Thyroid gland (tissue), 4 donors: ENCODE results near the gene TNS3.

Source experiments
- CTCF ChIP-seq, 6 experiments: fragments of 200-600 bp in 3 of 6; fragments of 450-650 bp in 3 of 6; sonication (generic) in 3 of 6; IDR thresholded peaks; one replicate each; pipeline ENCODE4 v1.5.1; 2016 to 2019; ENCODE audit warnings: antibody characterized with exemption in 6 of 6, mild to moderate bottlenecking in 2 of 6, inconsistent platforms in 1 of 6, moderate library complexity in 1 of 6
- POLR2A ChIP-seq, 2 donors: fragments of 450-650 bp; IDR thresholded peaks; one replicate each; pipeline ENCODE4 v1.6.1; 2017; ENCODE audit warnings: antibody characterized with exemption in 2 of 2, mild to moderate bottlenecking in 2 of 2, moderate library complexity in 1 of 2

DNA sequence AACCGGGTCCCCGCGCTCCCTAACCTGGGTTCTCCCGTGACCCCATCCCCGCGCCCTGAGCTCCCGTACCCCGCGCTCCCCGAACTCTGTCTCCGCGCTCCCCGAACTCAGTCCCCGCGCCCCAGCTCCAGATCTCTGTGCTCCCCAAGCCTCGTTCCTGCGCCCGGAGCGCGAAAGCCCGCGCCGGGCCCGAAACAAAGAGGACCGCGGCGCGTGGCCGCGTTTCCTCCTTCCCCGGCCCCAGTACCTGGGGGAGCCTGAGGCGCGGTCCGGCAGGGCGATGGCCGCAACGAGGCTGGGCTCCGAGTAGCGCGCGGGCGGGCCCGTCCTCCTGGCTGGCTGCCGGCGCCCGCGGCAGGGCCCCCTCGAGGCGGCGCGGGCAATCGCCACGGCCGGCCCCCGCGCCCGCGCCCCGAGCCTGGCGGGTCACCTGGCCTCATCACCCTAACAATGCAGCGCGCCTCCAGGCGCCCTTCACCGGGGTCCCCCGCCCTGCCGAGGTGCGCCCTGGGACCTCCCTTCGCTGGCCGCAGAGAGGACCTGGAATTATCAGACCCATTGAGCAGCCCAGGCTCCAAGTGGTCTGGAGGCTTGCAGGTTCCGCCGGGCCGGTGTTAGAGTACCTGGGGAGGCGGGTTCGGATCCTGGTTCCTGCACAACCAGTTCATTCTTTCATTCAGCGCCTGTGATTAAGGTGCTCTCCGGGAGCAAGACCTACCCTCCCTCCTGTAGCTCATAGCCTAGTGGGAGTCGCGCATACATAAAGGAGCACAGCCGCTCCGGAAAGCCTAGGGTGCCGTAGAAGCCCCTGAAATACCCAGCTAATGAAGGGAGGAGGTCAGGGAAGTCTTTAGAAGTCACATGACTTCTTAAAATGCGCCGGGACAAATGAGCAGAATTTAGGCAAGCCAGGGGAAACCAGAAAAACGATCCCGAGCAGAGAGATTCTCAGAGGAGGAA is at the start of gene TNS3:
- peak in 3 of 6 experiments; percentile 27 to 53 (median 47) for TF ChIP-seq CTCF (IDR thresholded peaks at IDR 0.05)
- TF ChIP-seq POLR2A (IDR thresholded peaks at IDR 0.05): peak; percentile 8 to 65
